H9 (cell line): ENCODE measurements around the gene HEPHL1. TPM values are rescaled to one million over a fixed set of nuclear protein-coding genes. Genes with fewer than 3 reads are reported as not detected.

Experiments used
- DNase-seq: peaks from one replicate; pipeline ENCODE4 v3.0.0-alpha.2; 2017
- H2AFZ ChIP-seq: one replicate; pipeline ENCODE4 v1.6.1; 2013; ENCODE audit warnings: mild to moderate bottlenecking, low read length, control low read depth, moderate library complexity
- H2AK5ac ChIP-seq: 2 replicates; pipeline ENCODE4 v1.6.1; 2013; ENCODE audit warnings: low read length, control low read depth, mixed read lengths; ENCODE audit not compliant: insufficient read length
- H2BK120ac ChIP-seq: one replicate; pipeline ENCODE4 v1.6.1; 2013; ENCODE audit warnings: low read depth, mild to moderate bottlenecking, low read length, control low read depth, inconsistent platforms; ENCODE audit not compliant: poor library complexity, severe bottlenecking
- H2BK12ac ChIP-seq: 2 replicates; pipeline ENCODE4 v1.6.1; 2013; ENCODE audit warnings: low read length, control low read depth, mixed read lengths, low read depth; ENCODE audit not compliant: insufficient read length
- H2BK15ac ChIP-seq: 2 replicates; pipeline ENCODE4 v1.6.1; 2013; ENCODE audit warnings: low read depth, low read length, control low read depth
- H2BK20ac ChIP-seq: one replicate; pipeline ENCODE4 v1.6.1; 2013; ENCODE audit warnings: low read depth, mild to moderate bottlenecking, low read length, control low read depth, inconsistent platforms; ENCODE audit not compliant: poor library complexity, severe bottlenecking
- H2BK5ac ChIP-seq: 2 replicates; pipeline ENCODE4 v1.6.1; 2013; ENCODE audit warnings: low read length, control low read depth, mixed read lengths; ENCODE audit not compliant: insufficient read length
- H3K14ac ChIP-seq: 2 replicates; pipeline ENCODE4 v1.6.1; 2013; ENCODE audit warnings: low read length, control low read depth; ENCODE audit not compliant: insufficient read depth
- H3K18ac ChIP-seq: 2 replicates; pipeline ENCODE4 v1.6.1; 2013; ENCODE audit warnings: low read depth, mild to moderate bottlenecking, mixed read lengths, low read length, control low read depth; ENCODE audit not compliant: insufficient read length
- H3K23ac ChIP-seq: 2 replicates; pipeline ENCODE4 v1.6.1; 2013; ENCODE audit warnings: low read length, control low read depth, mixed read lengths, low read depth; ENCODE audit not compliant: insufficient read length
- H3K23me2 ChIP-seq: 2 replicates; pipeline ENCODE4 v1.6.1; 2013; ENCODE audit warnings: low read depth, mild to moderate bottlenecking, mixed read lengths, low read length, control low read depth; ENCODE audit not compliant: insufficient read length, poor library complexity, severe bottlenecking
- H3K27ac ChIP-seq: 2 replicates; pipeline ENCODE4 v1.5.1; 2013; ENCODE audit warnings: low read length, control low read depth, mixed read lengths, low read depth; ENCODE audit not compliant: insufficient read length
- H3K27me3 ChIP-seq: 2 replicates; pipeline ENCODE4 v1.6.1; 2013; ENCODE audit warnings: low read length, control low read depth, inconsistent platforms; ENCODE audit not compliant: insufficient read depth
- H3K4ac ChIP-seq: 2 replicates; pipeline ENCODE4 v1.6.1; 2013; ENCODE audit warnings: low read depth, mild to moderate bottlenecking, control low read depth, inconsistent platforms, low read length, moderate library complexity
- H3K4me1 ChIP-seq: 2 replicates; pipeline ENCODE4 v1.6.1; 2013; ENCODE audit warnings: low read length, control low read depth, inconsistent platforms; ENCODE audit not compliant: insufficient read depth
- H3K4me2 ChIP-seq: 2 replicates; pipeline ENCODE4 v1.6.1; 2013; ENCODE audit warnings: low read length, control low read depth, mixed read lengths; ENCODE audit not compliant: insufficient read length, insufficient read depth
- H3K56ac ChIP-seq: 2 replicates; pipeline ENCODE4 v1.6.1; 2013; ENCODE audit warnings: low read depth, mild to moderate bottlenecking, mixed read lengths, low read length, control low read depth; ENCODE audit not compliant: insufficient read length
- H3K79me1 ChIP-seq: 2 replicates; pipeline ENCODE4 v1.6.1; 2013; ENCODE audit warnings: low read depth, mild to moderate bottlenecking, moderate library complexity, low read length, control low read depth, inconsistent platforms; ENCODE audit not compliant: insufficient read depth, poor library complexity, severe bottlenecking
- H3K79me2 ChIP-seq: 2 replicates; pipeline ENCODE4 v1.6.1; 2013; ENCODE audit warnings: low read length, control low read depth, inconsistent platforms; ENCODE audit not compliant: insufficient read depth
- H3K9ac ChIP-seq: 2 replicates; pipeline ENCODE4 v1.6.1; 2013; ENCODE audit warnings: low read length, control low read depth, mixed read lengths; ENCODE audit not compliant: insufficient read length; ENCODE audit errors: extremely low read depth
- H3K9me3 ChIP-seq: one replicate; pipeline ENCODE4 v1.6.1; 2013; ENCODE audit warnings: low read depth, low read length, inconsistent platforms; ENCODE audit not compliant: control insufficient read depth
- H3T11ph ChIP-seq: one replicate; pipeline ENCODE4 v1.6.1; 2013; ENCODE audit warnings: mild to moderate bottlenecking, low read length, control low read depth, inconsistent platforms
- H4K20me1 ChIP-seq: one replicate; pipeline ENCODE4 v1.6.1; 2013; ENCODE audit not compliant: control insufficient read depth, insufficient read length, insufficient read depth
- H4K5ac ChIP-seq: 2 replicates; pipeline ENCODE4 v1.6.1; 2013; ENCODE audit warnings: low read depth, mild to moderate bottlenecking, mixed read lengths, low read length, control low read depth; ENCODE audit not compliant: insufficient read length
- H4K8ac ChIP-seq: replicated peaks from 2 replicates; pipeline ENCODE4 v1.6.1; 2013; ENCODE audit warnings: low read length, control low read depth, mixed read lengths, low read depth; ENCODE audit not compliant: insufficient read length
- H4K91ac ChIP-seq: 2 replicates; pipeline ENCODE4 v1.6.1; 2013; ENCODE audit warnings: low read depth, mild to moderate bottlenecking, moderate library complexity, mixed read lengths, low read length, control low read depth; ENCODE audit not compliant: insufficient read length
- H3K27ac Mint-ChIP-seq, 3 experiments: 2 replicates in 2 of 3; 3 replicates in 1 of 3; pipeline ENCODE4 v1.8.0; 2020 to 2021; ENCODE audit warnings: mixed read lengths in 3 of 3, mild to moderate bottlenecking in 1 of 3, moderate library complexity in 1 of 3
- H3K27me3 Mint-ChIP-seq: 2 replicates; pipeline ENCODE4 v1.8.0; 2021; ENCODE audit warnings: low read depth, mild to moderate bottlenecking, moderate library complexity, mixed read lengths
- H3K36me3 Mint-ChIP-seq, 3 experiments: 2 replicates in 2 of 3; 3 replicates in 1 of 3; pipeline ENCODE4 v1.8.0; 2020 to 2021; ENCODE audit warnings: low read depth in 3 of 3, mixed read lengths in 3 of 3; ENCODE audit not compliant: insufficient read depth in 1 of 3
- H3K4me1 Mint-ChIP-seq, 2 experiments: 2 replicates each; pipeline ENCODE4 v1.8.0; 2020; ENCODE audit warnings: mixed read lengths in 2 of 2
- H3K4me3 Mint-ChIP-seq, 2 experiments: 2 replicates in 1 of 2; 3 replicates in 1 of 2; pipeline ENCODE4 v1.8.0; 2020 to 2021; ENCODE audit warnings: mild to moderate bottlenecking in 2 of 2, mixed read lengths in 2 of 2, moderate library complexity in 1 of 2
- H3K9me3 Mint-ChIP-seq, 2 experiments: 2 replicates in 1 of 2; 3 replicates in 1 of 2; pipeline ENCODE4 v1.8.0; 2020; ENCODE audit warnings: mild to moderate bottlenecking in 2 of 2, mixed read lengths in 2 of 2, moderate library complexity in 1 of 2
- CTCF ChIP-seq: fragments of 200-600 bp; sonication (generic); conservative IDR thresholded peaks from 3 replicates; pipeline ENCODE4 v1.8.0; 2021; ENCODE audit warnings: antibody characterized with exemption, mild to moderate bottlenecking
- WGBS: extraction: QIAGEN DNeasy Blood & Tissue Kit; methylation state at CpG from one replicate; pipeline ENCODE4 v1.1.7; 2013; ENCODE audit warnings: missing lambda C conversion rate, low lambda C conversion rate, mixed read lengths; ENCODE audit not compliant: insufficient read length; ENCODE audit errors: extremely low coverage; 5-methylcytosine and 5-hydroxymethylcytosine counted together
- total RNA-seq: library from RNA; stranded (reverse); gene quantifications from 2 replicates; pipeline ENCODE4 v1.2.1, GENCODE V29; 2021

Gene HEPHL1
- total RNA-seq, 1 experiment from 2014 or later, result not detected

- no peak overlapping the region for H2BK5ac ChIP-seq
- H3K14ac ChIP-seq, result no peak overlapping the region
- H3K27me3 ChIP-seq, result no peaks in the 10 kb centered on the region
- H3K23me2 ChIP-seq, result no peaks in the 10 kb centered on the region
- H3T11ph ChIP-seq, result no peak overlapping the region
- H3K9ac ChIP-seq, result no peak overlapping the region
- no peak overlapping the region for H3K27ac ChIP-seq
- no peak for DNase-seq
- H4K5ac ChIP-seq, result no peak overlapping the region
- H3K4me2 ChIP-seq, result no peak overlapping the region
- no peak overlapping the region for H4K91ac ChIP-seq
- H3K56ac ChIP-seq, result no peak overlapping the region
- no peak overlapping the region for H2BK20ac ChIP-seq
- H2BK120ac ChIP-seq, result no peak overlapping the region
- Mint-ChIP-seq H3K27me3 (no peaks in the 10 kb centered on the region), H3K4me3 (no peak overlapping the region), H3K36me3 (peaks cover 7 to 30% (median 16%) of the 10 kb centered on the region in 3 experiments), H3K27ac (no peak overlapping the region; a peak in 1 of 7 replicates), H3K4me1 (peaks cover 8 to 13% of the 10 kb centered on the region in 2 experiments), H3K9me3 (peaks cover 15 to 22% of the 10 kb centered on the region in 2 experiments)
- no peak overlapping the region for H2AK5ac ChIP-seq
- H4K8ac ChIP-seq, result no peak overlapping the region
- H3K79me1 ChIP-seq, result no peaks in the 10 kb centered on the region
- H3K4ac ChIP-seq, result no peak overlapping the region
- H2AFZ ChIP-seq, result no peak overlapping the region
- TF ChIP-seq CTCF, result no peak
- no CpG with 5 or more reads among the region's 4 CpGs for WGBS
- H3K23ac ChIP-seq, result no peak overlapping the region
- H4K20me1 ChIP-seq, result no peaks in the 10 kb centered on the region
- no peaks in the 10 kb centered on the region for H3K79me2 ChIP-seq
- H3K9me3 ChIP-seq, result no peaks in the 10 kb centered on the region
- H2BK12ac ChIP-seq, result no peak overlapping the region
- no peak overlapping the region for H3K18ac ChIP-seq
- H2BK15ac ChIP-seq, result no peak overlapping the region
- no peaks in the 10 kb centered on the region for H3K4me1 ChIP-seq
These were observed 85.6 kb downstream of the HEPHL1 start for GRCh38 chr11:94106716-94107115.
